Vagina (tissue), 2 donors: ENCODE data around the gene B4GALT2.

Source experiments
- CTCF ChIP-seq, 3 experiments: fragments of 450-650 bp in 2 of 3; fragments of 200-600 bp in 1 of 3; sonication (generic) in 1 of 3; IDR thresholded peaks; one replicate each; pipeline ENCODE4 v1.5.1; 2017 to 2019; ENCODE audit warnings: antibody characterized with exemption in 3 of 3, mild to moderate bottlenecking in 2 of 3, moderate library complexity in 2 of 3
- POLR2A ChIP-seq, 2 donors: fragments of 450-650 bp; IDR thresholded peaks; one replicate each; pipeline ENCODE4 v1.6.1; 2017; ENCODE audit warnings: antibody characterized with exemption in 2 of 2, mild to moderate bottlenecking in 2 of 2, moderate library complexity in 2 of 2

GRCh38 chr1:43976890-43977289, 2.1 kb upstream of the B4GALT2 start:
- TF ChIP-seq CTCF (IDR thresholded peaks at IDR 0.05) (no peak), POLR2A (IDR thresholded peaks at IDR 0.05) (no peak)
